Lung microvascular endothelial cell (primary cell): ENCODE measurements around the gene ASIC4. TPM values are rescaled to one million over a fixed set of nuclear protein-coding genes. Genes with fewer than 3 reads are reported as not detected.

Source experiments
- DNase-seq, 2 donors: peaks; one replicate each; pipeline versions ENCODE4 v3.0.0 to v3.0.0-alpha.2; 2010; ENCODE audit warnings: low read depth in 2 of 2
- total RNA-seq: library from RNA; depleted of rRNA; stranded (reverse); fragments of >200 nt; gene quantifications from 2 replicates; pipeline ENCODE4 v1.2.1, GENCODE V29; 2014

Gene ASIC4
- total RNA-seq, 1 donor from 2014 or later, result not detected

GRCh38 chr2:219551441-219552381 is 37.4 kb downstream of the ASIC4 start:
- DNase-seq, result no peak

- DNase-seq, result peak; percentile 70
Observed at GRCh38 chr2:219552382-219553167, 38.3 kb downstream of the ASIC4 start.

- no peak for DNase-seq
Observed at GRCh38 chr2:219553168-219553417, 38.8 kb downstream of the ASIC4 start.

- no peak for DNase-seq
Observed at GRCh38 chr2:219553463-219553963, 39.2 kb downstream of the ASIC4 start.

- no peak for DNase-seq
Observed at GRCh38 chr2:219554350-219554749, 40.1 kb downstream of the ASIC4 start.

GRCh38 chr2:219555956-219556355 is 41.7 kb downstream of the ASIC4 start:
- no peak for DNase-seq

GRCh38 chr2:219556413-219556812 is 42.1 kb downstream of the ASIC4 start:
- no peak for DNase-seq

- DNase-seq, result no peak
Observed at GRCh38 chr2:219557320-219557719, 43.0 kb downstream of the ASIC4 start.

GRCh38 chr2:219557791-219558785 is 43.8 kb downstream of the ASIC4 start:
- DNase-seq, result no peak

GRCh38 chr2:219559156-219559915 is 45.1 kb downstream of the ASIC4 start:
- no peak for DNase-seq

- no peak for DNase-seq
Observed at GRCh38 chr2:219560037-219560892, 46.0 kb downstream of the ASIC4 start.

GRCh38 chr2:219560893-219561178 is 46.6 kb downstream of the ASIC4 start:
- no peak for DNase-seq

- DNase-seq, result no peak
Observed at GRCh38 chr2:219561179-219562048, 47.1 kb downstream of the ASIC4 start.

- DNase-seq, result no peak
Observed at GRCh38 chr2:219562049-219563020, 48.1 kb downstream of the ASIC4 start.

GRCh38 chr2:219563271-219563928 is 49.1 kb downstream of the ASIC4 start:
- DNase-seq, result no peak

- DNase-seq, result no peak
Observed at GRCh38 chr2:219565130-219566080, 51.1 kb downstream of the ASIC4 start.
